ENCODE data around the gene BRD3OS.

The BRD3OS gene

DNA sequence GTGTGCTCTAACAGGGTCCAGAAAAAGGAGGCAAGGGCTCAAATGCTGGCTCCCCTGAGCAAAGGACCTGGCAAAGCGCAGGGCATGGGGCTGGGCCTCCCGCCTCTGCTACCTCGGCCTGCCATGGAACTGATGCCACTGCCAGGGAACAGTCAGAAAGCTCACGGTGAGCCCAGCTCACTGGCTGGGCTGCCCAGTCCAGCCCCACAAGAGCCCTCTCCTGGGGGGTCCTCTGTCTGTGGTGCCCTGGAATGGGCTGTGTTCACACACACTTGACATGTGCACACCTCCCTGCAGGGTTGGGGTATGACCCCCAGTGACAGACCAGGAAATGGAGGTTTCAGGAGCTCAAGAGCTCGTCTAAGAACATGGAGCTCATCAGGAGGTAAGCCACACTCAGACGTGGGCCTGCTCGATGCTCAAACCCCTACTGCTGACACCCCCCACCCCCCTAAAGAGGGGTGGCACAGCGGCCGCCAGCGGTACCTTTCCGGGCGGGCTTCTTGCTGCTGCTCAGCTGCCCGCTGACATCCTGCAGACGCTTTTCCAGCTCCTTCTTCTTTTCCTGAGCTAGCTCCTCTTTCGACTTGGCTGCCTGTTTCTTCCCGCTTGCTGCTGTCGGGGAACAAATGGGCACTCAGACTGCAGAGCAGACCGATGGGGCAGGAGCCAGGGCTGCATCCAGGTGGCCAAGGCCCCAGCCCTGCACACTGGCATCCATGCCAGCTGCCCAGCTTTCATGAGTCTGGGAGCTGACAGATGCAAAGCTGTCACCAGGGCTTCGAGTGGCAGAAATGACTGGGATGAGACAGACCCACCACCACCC, 9.1 kb downstream of the BRD3OS start:
- no peak for DNase-seq (ENCODE audit: low spot score)

- no peak for DNase-seq (ENCODE audit: low spot score)
Measured at GRCh38 chr9:134035041-134036039, 10.1 kb downstream of the BRD3OS start.

GRCh38 chr9:134036130-134036529, 10.8 kb downstream of the BRD3OS start:
- no peak for DNase-seq (ENCODE audit: low spot score)

DNA sequence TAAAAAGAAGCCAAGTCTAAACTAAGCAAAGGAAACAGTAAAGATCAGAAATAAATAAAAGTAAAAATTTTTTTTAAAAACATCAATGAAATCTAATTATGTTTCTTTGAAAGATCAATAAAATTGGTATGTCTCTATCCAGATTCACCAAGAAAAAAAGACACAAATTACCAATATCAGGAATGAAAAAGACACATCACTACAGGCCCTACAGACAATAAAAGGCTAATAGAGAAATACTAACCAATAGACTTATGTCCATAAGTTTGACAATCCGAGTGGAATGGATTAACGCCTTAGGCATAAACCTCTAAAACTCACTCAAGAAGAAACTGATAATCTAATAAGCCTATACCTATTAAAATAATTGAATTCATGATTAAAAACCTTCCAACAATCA, 12.4 kb downstream of the BRD3OS start:
- DNase-seq (ENCODE audit: low spot score): no peak

DNA sequence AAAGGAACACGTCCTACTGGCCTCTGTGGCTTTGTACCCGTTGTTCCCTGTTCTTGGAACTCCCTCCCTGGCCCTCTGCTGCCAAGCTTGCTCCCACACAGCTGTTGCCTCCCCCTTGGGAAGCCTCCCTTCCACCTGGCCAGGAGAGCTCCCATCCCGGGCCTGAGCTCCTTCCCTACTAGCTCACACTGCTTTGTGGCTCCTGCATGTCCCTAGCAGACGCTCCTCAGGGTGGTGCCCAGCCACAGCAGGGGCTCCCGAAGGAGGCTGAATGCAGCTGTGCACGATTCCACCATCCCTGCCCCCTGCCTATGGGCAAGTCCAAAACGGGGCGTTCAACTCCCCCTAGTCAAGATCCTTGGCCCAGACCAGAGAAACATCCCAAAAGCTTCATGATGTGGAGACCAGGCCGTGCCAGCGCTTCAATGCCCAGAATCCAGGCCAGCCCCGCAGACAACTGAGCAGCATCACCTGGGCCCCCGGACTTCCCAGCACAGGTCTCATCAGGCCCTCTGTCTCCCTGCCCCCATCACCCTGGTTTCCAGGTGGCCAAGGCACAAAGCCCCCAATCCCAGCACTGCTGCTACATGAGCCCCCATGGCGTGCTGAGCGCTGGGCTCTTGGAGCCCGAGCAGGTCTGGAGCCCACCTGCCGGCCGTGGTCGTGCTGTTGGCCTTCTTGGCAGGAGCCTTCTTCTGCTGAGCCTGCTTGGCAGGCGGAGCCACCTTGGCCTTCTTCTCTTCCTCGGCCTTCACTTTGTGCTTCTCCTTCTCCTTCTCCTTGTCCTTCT, 14.3 kb downstream of the BRD3OS start:
- DNase-seq (ENCODE audit: low spot score): no peak

GRCh38 chr9:134040176-134040565, 14.9 kb downstream of the BRD3OS start:
- DNase-seq (ENCODE audit: low spot score): no peak

DNA sequence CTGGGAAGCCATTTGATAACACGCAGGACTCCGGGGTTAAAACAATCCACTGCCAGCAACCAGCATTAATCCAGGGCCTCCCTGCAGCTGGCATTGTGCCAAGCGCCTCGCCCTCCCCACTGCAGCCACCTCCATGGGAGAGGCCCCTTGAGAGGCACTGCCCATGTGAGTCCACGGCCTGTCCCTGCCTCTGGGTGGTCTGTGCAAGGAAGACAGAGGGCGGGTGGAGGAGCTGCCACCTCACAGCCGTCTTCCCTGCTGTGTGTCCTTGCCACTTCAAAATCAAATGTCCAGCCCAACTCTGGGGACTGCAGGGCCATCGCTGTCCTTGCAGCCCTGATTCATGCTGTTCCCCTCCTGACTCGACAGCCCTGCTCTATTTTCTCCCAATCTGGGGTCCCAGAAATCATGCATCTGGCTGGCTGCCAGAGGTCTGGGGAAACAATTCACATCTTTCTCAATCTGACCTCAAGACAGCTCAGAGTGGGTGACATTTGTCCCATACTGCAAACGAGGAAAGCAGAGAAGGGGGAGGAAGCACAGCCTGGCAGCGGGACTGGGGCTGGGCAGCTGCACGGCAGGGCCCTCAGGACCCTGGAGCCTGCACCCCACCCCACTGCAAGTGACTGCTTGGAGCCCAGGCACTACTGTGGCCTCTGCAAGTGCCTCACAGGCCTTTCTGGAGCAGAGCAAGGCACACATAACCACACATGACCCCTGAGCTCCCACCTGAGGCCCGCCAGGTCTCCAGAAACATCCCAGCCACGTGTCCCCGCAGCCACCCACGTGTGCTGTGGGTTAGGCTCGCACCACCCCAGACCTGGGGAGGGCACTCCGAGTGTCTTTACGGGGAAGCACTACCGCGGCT, 15.7 kb downstream of the BRD3OS start:
- DNase-seq (ENCODE audit: low spot score): no peak

DNA sequence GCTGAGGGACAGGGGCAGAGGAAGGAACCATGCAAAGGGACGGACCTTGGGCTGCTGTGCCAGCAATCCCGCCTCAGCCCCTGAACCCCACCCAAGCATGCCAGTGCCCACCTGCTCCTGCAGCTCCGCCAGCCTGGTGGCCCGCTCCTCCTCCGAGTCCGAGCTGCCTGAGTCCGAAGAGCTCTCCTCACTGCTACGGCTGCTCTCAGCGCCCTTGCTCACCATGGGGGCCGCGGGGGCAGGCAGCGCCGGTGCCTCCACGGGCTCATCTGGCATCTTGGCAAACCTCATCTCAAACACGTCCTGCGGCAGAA, 16.3 kb downstream of the BRD3OS start:
- no peak for DNase-seq (ENCODE audit: low spot score)

DNA sequence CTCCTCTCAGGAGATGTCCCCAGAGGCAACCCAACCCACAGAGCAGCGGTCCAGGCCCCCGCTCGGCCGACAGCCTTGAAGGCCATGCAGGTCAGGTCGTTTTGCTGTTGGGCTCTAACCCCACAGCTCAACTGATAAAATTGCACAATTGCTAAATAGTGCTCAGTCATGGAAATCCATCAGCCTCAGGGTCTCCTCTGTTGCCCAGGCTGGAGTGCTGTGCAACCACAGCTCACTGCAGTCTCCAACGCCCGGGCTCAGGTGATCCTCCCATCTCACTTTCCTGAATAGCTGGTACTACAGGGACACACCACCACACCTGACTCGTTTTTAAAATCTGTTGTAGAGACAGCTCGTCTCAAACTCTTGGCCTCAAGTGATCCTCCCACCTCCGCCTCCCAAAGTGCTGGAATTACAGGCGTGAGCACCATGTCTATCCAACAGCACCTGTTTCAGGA, 18.3 kb downstream of the BRD3OS start:
- DNase-seq (ENCODE audit: low spot score): no peak

DNA sequence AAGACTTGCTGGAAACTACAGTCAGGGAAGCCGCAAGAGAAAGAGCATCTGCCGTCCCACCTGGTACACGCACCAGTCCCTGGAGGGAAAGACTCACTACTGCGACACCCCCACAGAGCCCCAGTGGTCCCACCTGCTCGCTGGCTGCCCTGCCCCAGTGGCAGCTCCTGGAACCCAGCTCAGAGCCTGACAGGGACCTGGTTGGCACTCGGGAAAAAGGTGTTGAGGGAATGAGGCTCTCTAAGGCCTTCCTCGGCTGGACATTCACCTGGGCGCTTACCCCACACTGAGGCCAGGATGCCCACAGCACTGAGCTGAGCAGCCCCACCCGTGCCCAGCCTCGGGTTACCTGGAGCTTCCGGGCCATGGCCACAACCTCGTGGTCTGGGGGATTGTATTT, 19.7 kb downstream of the BRD3OS start:
- DNase-seq (ENCODE audit: low spot score): no peak

GRCh38 chr9:134045841-134046544, 20.7 kb downstream of the BRD3OS start:
- no peak for DNase-seq (ENCODE audit: low spot score)

DNA sequence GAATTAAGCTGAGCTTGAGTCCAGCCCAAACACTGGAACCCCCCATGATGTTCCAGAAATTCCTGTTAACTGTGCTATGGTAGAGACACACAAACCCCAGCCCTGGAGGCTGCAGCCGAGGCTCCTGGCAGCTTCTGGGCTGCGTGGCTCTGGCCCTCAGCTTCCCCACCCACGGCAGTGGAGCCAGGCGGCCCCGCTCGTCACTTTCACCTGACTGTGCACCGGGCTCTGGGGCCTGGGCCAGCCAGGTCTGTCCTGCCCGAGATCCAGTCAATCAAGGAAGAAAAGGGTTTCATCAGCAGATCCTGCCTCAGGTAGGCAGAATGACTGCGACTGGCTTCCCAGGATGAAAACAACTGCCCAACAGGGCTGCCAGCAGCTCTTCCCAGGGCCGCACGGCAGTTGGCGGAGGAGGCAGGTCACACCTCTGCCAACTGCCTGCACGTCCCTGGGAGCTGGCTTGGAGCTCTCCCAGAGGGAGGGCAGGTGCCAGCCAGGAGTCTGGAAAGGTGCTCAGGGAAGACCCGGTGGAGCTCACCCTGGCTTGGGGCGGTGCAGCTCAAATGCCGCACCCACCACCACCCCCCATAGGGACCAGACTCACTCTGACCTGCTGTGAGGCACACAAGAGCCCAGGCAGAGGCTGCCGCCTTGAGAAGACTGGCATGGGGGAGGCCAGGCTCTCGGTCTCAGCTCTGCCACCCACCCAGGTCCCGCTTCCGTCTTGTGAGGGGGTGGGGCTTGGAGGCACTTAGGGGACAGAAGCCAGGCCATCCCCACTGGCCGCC, 21.8 kb downstream of the BRD3OS start:
- DNase-seq (ENCODE audit: low spot score): no peak

DNA sequence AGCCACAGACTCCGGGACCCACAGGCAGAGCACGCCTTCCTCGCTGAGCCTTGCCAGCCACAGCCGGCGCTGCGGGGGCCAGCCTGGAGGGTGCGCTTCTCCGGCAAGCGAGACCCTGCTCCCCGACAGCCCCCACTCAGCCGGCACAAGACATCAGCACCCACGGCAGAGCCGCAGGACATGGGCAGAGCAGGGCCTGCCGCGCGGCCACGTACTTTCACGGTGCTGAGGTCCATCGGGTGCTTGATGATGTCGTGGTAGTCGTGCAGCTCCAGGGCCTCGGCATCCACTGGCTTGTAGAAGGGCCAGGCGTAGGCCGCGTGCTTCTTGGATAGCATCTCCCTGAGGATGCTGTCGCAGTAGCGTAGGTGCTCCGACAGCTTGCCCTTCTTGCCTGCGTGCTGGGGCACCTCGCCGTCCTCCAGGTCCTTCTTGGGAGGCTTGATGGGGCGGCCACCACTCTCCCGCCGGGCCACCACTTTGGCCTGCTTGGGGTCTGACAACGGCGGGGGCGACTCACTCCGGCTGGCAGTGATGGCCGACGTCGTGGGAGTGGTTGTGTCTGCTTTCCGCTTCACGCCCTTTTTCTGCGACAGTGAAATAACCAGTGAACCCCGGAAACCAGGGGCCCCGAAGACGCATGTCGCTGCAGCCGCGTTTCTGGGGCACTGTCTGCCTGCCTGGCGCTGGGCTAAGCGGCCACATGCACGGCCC, 22.7 kb downstream of the BRD3OS start:
- no peak for DNase-seq (ENCODE audit: low spot score)

GRCh38 chr9:134048582-134048968, 23.3 kb downstream of the BRD3OS start:
- no peak for DNase-seq (ENCODE audit: low spot score)

DNA sequence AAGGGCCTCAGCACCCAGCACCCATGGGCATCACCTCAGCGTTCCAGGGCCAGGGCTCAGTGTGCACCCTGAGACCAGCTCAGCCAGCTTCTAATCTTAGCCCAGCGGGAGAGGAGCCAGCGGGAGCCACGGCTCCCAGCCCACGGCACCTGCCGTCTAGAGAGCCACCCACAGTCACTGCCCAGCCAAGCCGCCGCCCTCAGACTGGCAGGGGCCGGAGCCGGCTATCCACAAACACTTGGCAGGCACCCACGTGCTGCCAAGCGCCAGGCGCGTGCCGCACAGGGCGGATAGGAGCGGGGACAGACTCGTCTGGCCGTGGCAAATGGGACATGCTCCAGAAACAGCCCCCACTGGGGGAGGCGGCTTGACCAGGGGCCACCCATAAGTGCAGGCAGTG, 24.0 kb downstream of the BRD3OS start:
- no peak for DNase-seq (ENCODE audit: low spot score)

- DNase-seq (ENCODE audit: low spot score): no peak
Measured at GRCh38 chr9:134049772-134050588, 24.7 kb downstream of the BRD3OS start.

DNA sequence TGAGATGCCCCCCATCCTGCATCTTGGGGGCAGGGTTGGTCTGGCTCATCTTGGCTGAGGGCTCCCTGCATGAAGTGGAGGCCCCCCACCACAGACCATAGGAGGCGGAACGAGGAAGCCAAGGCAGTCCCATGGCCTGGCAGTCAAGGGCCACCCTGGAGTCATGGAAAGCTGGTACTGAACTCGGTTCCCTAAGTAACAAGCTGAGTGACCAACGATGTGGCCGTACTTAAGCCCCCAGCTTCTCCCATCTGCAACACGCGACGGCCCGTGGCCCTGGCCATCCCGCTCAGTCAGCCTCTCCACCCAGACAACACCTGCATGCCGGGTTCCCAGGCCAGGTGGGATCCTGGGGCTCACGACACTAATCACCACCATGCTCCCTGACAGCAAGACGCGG, 25.4 kb downstream of the BRD3OS start:
- no peak for DNase-seq (ENCODE audit: low spot score)

DNA sequence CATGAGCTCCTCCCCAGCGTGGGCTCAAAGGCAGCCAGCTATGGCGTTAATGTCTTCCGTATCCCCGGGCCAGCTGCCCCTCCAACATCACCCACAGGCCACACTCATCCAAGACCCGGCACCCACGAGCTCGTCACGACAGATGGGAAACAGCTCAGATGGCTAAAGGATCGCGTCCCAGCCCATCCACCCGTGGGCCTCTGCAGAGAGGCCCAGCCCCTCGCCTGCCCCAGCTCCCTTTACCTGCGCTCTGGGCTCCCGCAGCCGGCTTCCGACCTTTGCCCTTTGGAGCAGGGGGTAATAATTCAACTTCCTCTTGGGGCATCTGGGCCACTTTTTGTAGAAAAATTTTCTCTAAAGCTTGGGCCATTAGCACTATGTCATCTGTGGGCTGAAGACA, 26.0 kb downstream of the BRD3OS start:
- DNase-seq (ENCODE audit: low spot score): no peak

All from germinal center (tissue), 1 donor.